Esophagus squamous epithelium (tissue), 4 donors: ENCODE data around the gene STUB1.

Source experiments
- POLR2A ChIP-seq, 4 donors: fragments of 450-650 bp; IDR thresholded peaks; one replicate each; pipeline ENCODE4 v1.6.1; 2017; ENCODE audit warnings: antibody characterized with exemption in 4 of 4, mild to moderate bottlenecking in 4 of 4, moderate library complexity in 3 of 4
- TF ChIP-seq, protein P1 (sequence below), 6 experiments: fragments of 450-650 bp in 4 of 6; fragments of 200-600 bp in 2 of 6; sonication (generic) in 2 of 6; IDR thresholded peaks; one replicate each; pipeline ENCODE4 v1.5.1; 2016 to 2019; ENCODE audit warnings: antibody characterized with exemption in 6 of 6, mild to moderate bottlenecking in 4 of 6, moderate library complexity in 4 of 6

DNA sequence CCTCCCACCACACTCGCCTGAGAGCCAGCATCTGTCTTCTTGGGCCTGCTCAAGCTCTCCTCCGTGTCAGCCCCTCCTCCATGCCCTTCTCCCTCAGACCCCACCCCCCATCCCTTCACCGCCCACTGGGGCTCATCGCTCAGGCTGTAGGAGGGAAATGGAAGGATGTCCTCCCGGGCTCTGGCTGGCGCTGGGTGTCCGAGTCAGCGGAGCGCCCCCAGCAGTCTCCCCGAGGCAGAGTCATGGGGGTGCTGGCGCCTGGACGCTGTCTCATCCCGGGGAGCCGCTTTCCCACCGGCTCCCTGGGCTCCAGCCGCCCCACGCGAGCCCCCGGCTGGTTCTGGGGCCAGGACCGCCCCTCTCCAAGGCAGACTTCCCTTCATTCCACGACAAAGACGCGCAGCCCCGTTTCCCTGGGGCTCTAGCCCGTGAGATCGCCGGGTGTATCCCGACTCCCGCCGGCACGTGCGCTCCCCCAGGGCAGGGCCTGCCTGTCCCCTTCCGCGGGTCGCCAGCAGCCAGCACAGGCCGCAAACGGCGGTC is 40.3 kb downstream of the STUB1 start:
- TF ChIP-seq, protein P1, sequence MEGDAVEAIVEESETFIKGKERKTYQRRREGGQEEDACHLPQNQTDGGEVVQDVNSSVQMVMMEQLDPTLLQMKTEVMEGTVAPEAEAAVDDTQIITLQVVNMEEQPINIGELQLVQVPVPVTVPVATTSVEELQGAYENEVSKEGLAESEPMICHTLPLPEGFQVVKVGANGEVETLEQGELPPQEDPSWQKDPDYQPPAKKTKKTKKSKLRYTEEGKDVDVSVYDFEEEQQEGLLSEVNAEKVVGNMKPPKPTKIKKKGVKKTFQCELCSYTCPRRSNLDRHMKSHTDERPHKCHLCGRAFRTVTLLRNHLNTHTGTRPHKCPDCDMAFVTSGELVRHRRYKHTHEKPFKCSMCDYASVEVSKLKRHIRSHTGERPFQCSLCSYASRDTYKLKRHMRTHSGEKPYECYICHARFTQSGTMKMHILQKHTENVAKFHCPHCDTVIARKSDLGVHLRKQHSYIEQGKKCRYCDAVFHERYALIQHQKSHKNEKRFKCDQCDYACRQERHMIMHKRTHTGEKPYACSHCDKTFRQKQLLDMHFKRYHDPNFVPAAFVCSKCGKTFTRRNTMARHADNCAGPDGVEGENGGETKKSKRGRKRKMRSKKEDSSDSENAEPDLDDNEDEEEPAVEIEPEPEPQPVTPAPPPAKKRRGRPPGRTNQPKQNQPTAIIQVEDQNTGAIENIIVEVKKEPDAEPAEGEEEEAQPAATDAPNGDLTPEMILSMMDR (IDR thresholded peaks at IDR 0.05), result no peak
- no peak for TF ChIP-seq POLR2A (IDR thresholded peaks at IDR 0.05)
